PFSK-1 (cell line): ENCODE data around the gene GAS6.

Experiments
- POLR2AphosphoS5 ChIP-seq: IDR thresholded peaks from 2 replicates; pipeline ENCODE4 v1.6.1; 2012; ENCODE audit warnings: low read depth, mild to moderate bottlenecking, control low read depth, low read length, moderate library complexity
- SIN3A ChIP-seq: IDR thresholded peaks from 2 replicates; pipeline ENCODE4 v1.6.1; 2012; ENCODE audit warnings: mild to moderate bottlenecking, low read length, moderate library complexity, borderline replicate concordance; ENCODE audit not compliant: insufficient read depth
- TAF1 ChIP-seq: IDR thresholded peaks from 2 replicates; pipeline ENCODE4 v1.6.1; 2012; ENCODE audit warnings: low read length, control low read depth, borderline replicate concordance; ENCODE audit not compliant: insufficient read depth
- TF ChIP-seq, protein P1 (sequence below), 2 experiments: IDR thresholded peaks; 2 replicates each; pipeline versions ENCODE4 v1.6.1 to v1.8.0; 2011 to 2012; ENCODE audit warnings: low read depth in 2 of 2, low read length in 2 of 2, control low read depth in 1 of 2, inconsistent platforms in 1 of 2, mild to moderate bottlenecking in 1 of 2, moderate library complexity in 1 of 2; ENCODE audit not compliant: insufficient read depth in 1 of 2

DNA sequence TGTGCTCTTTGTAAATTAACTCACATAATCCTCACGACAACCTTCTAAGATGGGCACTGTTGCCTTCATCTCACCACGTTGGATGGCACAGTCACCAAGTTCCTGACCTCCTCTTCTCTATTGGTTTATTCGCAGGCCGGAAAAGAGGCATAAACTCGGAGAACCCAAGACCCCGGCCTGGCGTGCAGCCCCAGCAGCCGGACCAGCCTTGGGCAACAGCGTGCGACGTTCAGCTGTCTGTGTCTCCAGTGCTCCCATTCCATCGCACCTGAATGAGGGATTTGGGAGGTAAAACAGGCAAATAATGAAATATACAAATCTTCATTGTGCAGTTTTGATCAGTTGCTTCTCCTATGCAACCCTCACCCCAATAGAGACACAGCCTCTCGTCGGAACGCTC lies 34.5 kb upstream of the GAS6 start:
- TF ChIP-seq, protein P1, sequence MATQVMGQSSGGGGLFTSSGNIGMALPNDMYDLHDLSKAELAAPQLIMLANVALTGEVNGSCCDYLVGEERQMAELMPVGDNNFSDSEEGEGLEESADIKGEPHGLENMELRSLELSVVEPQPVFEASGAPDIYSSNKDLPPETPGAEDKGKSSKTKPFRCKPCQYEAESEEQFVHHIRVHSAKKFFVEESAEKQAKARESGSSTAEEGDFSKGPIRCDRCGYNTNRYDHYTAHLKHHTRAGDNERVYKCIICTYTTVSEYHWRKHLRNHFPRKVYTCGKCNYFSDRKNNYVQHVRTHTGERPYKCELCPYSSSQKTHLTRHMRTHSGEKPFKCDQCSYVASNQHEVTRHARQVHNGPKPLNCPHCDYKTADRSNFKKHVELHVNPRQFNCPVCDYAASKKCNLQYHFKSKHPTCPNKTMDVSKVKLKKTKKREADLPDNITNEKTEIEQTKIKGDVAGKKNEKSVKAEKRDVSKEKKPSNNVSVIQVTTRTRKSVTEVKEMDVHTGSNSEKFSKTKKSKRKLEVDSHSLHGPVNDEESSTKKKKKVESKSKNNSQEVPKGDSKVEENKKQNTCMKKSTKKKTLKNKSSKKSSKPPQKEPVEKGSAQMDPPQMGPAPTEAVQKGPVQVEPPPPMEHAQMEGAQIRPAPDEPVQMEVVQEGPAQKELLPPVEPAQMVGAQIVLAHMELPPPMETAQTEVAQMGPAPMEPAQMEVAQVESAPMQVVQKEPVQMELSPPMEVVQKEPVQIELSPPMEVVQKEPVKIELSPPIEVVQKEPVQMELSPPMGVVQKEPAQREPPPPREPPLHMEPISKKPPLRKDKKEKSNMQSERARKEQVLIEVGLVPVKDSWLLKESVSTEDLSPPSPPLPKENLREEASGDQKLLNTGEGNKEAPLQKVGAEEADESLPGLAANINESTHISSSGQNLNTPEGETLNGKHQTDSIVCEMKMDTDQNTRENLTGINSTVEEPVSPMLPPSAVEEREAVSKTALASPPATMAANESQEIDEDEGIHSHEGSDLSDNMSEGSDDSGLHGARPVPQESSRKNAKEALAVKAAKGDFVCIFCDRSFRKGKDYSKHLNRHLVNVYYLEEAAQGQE (IDR thresholded peaks at IDR 0.05; ENCODE audit: insufficient read depth in 1 of 2, low read depth in 2 of 2, low read length in 2 of 2) = no peak
- no peak for TF ChIP-seq POLR2AphosphoS5
- no peak for TF ChIP-seq TAF1
- no peak for TF ChIP-seq SIN3A
